ENCODE results near the gene WDR17.

Gene WDR17

DNA sequence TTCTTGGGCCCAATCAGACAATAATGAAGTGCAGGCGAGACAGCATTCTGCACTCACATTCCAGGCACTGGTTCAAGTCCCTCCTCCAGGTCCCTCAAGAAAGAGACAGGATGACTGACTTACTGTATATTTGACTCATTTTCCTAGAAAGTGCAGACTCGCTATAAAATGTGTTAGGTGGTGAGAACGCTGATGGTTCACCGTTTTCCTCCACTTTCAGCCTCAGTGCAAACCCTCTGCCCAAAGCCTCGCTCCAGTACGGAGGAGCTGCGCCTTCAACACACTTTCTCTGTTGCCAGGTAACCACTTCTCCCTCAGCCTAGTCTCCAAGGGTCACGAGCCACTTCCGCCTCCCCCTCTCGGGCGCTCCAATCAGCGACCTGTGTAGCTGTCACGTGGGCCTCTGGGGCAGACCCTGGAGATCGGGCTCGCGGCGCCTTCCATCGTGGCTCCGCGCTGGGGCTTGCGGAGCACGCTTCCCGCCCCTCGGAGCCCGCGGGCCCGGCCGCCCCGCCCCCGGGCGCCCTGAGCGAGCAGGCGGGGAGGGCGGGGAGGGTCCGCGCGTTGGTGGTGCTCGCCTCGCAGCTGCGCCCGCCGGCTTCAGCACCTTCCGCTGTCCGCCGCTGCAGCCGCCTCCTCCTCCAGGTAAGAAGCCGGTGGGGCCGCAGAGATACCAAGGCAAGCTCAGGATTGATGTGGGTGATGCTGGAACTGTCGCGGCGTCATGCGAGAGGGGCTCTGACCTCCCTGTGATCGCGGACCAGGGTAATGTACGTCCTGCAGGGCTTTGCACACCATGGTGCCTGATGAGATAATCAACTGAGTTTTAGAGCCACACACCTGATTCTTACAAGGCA, at the start of gene WDR17:
TSS of gene WDR17 (plus strand) at position 407 of the 857 bp plus-strand sequence. CDS start 45,740 bp downstream, outside the sequence.
- peak within 1 kb of the TSS; percentile 57 for H3K4me3 ChIP-seq (ENCODE audit: low read depth, low read length)
- peak; percentile 14 for DNase-seq (ENCODE audit: low read depth)

DNA sequence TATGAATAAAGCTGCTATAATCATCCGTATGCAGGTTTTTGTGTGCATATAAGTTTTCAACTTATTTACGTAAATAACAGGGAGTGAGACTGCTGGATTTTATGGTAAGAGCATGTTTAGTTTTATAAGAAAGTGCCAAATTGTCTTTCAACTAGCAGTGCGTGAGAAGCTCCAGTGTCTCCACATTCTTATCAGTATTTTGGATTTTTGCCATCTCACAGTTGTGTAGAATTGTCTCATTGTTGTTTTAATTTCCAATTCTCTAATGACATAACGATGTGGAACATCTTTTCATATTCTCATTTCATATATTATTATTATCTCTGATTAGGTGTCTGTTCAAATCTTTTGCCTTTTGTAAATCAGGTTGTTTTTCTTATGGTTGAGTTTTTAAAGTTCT, 49.0 kb upstream of the WDR17 start:
- H3K4me3 ChIP-seq (ENCODE audit: low read depth, low read length): no peak overlapping the region
- no peak for DNase-seq (ENCODE audit: low read depth)

DNA sequence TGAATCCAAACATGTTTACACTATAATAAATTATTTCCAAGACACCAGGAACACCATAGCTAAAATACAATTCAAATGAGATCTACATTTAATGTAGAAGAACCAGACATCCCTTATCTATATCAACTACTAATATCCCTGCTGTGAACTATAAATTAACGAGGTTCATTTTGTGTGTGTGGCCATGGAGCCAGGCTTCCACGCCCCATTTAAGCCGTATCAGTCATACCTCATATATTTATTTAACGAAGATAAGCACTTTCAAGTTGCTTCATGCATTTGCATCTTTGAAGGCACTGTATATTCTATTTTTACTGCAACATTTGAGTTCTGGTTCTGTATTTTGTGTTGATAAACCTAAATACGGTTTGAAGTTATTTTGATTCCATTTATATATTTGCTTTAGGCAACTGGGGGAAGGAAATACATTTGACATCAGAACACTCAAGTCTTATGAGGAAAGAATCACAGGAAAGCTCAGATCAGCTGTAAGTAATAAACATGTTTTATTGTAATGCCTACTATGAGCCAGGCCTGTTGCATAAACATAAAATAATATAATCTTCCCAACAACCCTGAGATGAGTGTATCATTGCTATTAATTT, 45.1 kb upstream of the WDR17 start:
- no peak for DNase-seq (ENCODE audit: low read depth)
- H3K4me3 ChIP-seq (ENCODE audit: low read depth, low read length): no peak overlapping the region

DNA sequence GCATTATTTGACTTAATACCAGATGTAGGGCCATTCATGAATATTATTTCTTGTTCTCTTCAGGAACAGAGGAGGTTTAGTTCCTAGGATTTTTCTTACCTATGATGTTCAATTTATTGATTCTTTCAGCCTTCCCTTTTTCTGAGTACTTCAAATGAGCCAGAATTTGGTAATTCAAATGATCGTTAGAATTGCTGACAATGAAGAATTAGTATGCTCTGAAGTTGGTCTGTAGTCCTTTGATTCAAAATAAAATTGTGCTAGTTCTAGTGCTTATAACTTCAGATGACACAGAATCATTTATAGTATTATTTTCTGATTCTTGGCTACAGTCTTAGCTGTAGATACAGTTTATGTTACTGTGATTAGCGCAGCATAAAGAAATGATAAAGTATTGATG, 35.2 kb upstream of the WDR17 start:
- no peak for DNase-seq (ENCODE audit: low read depth)
- H3K4me3 ChIP-seq (ENCODE audit: low read depth, low read length): no peak overlapping the region

DNA sequence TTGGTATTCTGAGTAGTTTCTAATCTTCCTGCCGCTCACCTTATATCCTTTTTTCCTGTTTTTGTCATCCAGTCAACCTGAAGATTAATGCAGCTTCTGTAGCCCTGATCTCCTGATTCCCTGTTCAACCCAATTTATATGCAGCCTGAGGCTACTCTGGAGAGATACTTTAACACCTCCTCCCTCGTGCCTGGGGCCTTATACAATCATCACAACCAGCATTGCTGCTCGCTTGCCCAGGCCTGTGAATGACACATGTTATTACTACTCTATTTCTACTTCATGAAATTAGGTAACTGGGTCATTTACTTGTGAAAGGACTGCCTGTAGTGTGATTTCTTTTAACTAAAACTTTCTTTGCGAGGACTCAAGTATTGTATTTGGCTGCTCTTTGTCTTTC, 33.7 kb upstream of the WDR17 start:
- DNase-seq (ENCODE audit: low read depth): no peak

DNA sequence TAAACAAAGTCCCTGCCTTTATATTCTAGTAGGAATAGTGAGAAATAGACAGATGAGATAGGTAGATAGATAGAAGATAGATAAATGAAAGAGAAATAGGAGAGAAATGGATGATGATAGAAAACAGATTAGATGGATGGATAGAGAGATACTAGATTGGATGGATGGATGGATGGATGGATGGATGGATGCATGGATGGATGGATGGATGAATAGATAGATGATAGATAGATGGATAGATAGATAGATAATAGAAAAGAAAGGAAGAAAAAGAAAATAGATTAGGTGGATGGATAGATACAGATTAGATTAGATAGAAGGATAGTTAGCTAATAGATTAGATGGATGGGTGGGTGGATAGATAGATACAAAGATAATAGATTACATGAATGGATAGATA, 33.2 kb upstream of the WDR17 start:
- no peak for DNase-seq (ENCODE audit: low read depth)
- no peak overlapping the region for H3K4me3 ChIP-seq (ENCODE audit: low read depth, low read length)

More for the DNA sequence above, 33.7 kb upstream of the WDR17 start:
- no peak overlapping the region for H3K4me3 ChIP-seq (ENCODE audit: low read depth, low read length)

DNA sequence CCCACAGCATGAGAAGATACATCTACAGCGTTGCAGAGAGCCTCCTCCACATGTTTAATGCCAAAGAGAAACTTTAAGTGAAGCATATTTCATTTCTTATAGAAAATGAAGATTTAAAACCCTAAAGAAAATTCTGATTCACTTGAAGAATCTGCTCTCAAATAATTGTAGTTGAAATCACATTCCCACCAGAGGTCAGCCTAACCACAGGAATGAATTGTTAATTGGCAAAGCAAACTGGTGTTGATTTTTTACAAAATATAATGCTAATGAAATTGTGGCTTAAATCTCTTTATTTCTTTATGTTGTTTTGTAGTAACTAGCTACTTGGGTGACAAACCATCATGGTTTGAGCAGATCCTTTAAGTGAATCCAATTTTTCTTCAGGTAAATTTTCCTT, 31.1 kb upstream of the WDR17 start:
- no peak for DNase-seq (ENCODE audit: low read depth)
- H3K4me3 ChIP-seq (ENCODE audit: low read depth, low read length): no peak overlapping the region

DNA sequence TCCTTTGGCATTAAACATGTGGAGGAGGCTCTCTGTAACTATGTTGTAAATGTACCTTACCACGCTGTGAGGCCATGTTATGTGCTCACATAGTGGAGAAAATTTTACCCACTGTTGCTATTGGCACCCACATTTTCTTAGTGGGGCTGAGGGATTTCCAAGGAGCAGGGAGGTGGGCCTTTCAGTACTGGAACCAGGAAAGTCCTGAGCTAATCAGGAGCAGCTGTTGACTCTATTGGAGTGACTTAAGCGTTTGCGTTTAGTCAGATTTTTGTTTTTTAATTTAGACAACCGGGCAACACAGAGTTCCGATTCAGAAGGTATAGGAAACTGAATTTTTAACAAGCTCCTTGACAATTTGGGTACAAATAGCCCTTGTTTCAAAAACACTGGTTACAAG, 30.7 kb upstream of the WDR17 start:
- DNase-seq (ENCODE audit: low read depth): no peak
- H3K4me3 ChIP-seq (ENCODE audit: low read depth, low read length): no peak overlapping the region

DNA sequence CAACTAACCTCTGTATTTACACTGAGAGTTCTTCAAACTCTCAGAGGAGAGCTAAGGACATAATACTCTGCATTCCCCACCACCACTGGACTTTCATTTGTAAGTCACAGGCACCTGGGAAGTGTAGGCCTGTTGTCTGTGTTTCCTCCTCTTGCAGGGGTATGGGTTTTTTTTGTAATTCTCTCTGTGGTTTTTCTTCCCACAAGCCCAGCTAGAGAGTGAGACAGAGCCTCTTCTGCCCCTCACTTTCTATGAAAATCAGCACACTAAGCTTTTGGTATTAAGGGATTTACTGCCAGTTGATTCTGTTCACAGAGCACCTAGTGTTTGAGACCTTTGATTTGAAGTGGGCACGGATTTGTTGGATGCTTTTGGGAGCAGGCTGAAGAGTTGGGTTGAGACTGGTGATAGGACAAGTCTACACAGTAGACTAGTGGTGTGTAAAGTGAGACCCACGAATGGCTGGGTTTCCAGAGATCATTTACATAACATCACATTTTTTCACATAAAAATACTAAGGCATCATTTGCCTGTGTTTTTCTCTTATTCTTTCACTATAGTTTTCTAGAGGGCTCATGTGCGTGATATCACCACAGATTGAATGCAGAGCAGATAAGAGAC, 28.9 kb upstream of the WDR17 start:
- no peak for DNase-seq (ENCODE audit: low read depth)
- H3K4me3 ChIP-seq (ENCODE audit: low read depth, low read length): no peak overlapping the region

DNA sequence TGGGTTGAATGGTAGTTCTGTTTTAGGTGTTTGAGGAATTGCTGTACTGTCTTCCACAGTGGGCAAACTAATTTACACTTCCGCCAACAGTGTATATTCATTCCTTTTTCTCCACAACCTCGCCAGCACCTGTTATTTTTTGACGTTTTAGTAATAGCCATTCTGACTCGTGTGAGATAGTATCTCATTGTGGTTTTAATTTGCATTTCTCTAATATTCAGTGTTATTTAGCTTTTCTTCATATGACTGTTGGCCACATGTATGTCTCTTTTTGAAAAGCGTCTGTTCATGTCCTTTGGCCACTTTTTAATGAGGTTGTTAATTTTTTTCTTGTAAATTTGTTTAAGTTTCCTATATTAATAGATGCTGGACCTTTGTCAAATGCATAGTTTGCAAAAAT, 26.9 kb upstream of the WDR17 start:
- no peak for DNase-seq (ENCODE audit: low read depth)

DNA sequence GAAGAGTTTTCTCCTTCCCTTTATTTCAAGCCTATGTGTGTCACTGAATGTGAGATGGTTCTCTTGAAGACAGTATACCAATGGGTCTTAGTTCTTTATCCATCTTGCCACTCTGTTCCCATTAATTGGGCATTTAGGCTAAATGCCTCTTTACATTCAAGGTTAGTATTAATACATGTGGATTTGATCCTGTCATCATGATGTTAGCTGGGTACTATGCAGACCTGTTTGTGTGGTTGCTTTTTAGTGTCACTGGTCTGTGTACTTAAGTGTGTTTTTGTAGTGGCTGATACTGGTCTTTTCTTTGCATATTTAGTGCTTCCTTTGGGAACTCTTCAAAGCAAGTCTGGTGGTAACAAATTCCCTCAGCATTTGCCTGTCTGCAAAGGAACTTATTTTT, 23.4 kb upstream of the WDR17 start:
- no peak for DNase-seq (ENCODE audit: low read depth)
- no peak overlapping the region for H3K4me3 ChIP-seq (ENCODE audit: low read depth, low read length)

More for the DNA sequence above, 26.9 kb upstream of the WDR17 start:
- H3K4me3 ChIP-seq (ENCODE audit: low read depth, low read length): no peak overlapping the region

DNA sequence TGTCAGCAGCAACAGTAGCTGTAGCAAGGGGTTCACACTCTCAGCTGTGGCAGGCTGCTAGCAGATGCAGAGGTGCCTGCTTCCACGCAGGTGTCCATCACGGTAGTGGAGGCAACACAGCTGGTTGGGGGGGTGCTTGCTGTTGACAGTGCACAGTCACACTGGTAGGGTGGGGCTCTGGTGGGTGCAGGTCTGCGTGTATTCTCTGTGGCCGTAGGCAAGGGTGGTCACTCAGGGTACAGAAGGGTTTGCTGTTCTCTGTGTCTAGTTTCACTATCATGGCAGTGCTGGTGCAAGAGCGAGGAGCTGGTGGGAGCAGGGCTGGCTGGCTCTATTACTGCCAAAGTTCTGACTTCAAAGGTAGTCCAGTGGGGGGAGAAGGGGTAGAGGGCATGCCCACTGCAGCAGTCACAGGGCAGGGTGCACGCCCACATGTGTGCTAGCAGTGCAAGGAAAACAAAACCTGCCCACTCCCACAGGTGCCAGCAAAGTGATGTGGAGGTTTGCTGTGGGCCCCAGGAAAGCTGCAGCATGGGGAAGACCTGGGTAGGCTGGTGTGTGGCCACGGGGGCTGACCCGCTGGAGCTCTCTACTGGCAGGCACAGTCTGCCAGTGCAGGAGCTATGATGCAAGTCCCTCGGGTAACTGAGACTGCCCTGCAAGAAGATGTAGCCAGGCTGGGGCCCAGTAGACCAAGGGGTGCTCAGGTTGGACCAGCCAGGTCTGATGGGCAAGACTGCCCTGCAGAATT, 21.6 kb upstream of the WDR17 start:
- DNase-seq (ENCODE audit: low read depth): no peak
- H3K4me3 ChIP-seq (ENCODE audit: low read depth, low read length): no peak overlapping the region

DNA sequence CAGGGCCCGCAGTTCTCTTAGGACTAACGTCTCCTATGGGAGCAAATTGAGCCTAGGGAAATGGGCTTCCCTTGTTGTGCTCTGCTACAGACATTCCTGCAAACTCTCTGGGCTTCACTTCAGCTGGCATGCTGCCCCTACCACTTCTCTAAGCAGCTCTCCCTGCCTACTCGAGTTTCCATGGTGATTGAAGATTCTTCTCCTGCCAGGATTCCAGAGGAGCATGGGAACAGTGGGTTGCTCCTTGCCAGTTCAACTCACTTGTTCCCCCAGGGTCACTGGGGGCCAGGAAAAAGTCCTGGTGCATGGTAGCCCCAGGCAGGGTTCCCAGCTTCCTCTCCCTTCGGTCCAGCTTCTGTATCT, 21.1 kb upstream of the WDR17 start:
- DNase-seq (ENCODE audit: low read depth): no peak
- H3K4me3 ChIP-seq (ENCODE audit: low read depth, low read length): no peak overlapping the region

DNA sequence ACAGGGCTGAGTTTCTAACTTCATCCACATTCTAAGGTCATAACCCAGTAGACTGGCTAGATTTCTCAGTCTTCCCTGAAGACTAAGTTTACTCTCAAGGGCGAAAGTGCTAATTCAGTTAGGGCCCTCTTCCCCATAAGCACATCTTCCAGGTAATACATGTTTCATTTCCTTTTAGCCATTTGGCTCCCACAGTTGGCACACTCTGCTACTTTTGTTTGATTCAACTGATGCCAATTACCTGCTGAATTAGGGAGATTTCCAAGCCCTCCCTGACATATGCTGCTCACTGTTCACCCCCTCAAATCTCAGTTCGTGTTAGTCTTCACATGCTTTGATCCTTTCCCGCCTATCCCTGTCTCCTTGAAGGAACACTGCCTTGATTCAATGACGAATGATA, 17.0 kb upstream of the WDR17 start:
- no peak overlapping the region for H3K4me3 ChIP-seq (ENCODE audit: low read depth, low read length)
- no peak for DNase-seq (ENCODE audit: low read depth)

DNA sequence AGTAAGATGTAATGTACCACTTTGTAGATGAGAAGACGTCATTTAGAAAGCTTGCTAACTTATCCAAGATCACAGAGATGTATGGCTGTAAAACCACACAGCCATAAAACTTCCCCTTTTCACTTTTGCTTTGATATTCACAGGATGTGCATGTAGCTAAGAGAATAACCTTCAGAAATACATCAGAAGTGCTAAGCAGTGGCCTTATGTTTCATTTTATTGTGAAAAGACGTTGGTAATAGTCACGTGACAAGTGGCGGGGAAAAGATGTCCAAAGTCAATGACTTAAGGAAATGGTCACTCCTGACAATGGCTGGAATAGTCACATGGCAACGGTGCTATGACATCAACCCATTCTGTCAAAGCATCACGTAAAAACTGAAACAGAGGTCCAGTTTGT, 12.9 kb upstream of the WDR17 start:
- no peak for DNase-seq (ENCODE audit: low read depth)
- H3K4me3 ChIP-seq (ENCODE audit: low read depth, low read length): no peak overlapping the region

DNA sequence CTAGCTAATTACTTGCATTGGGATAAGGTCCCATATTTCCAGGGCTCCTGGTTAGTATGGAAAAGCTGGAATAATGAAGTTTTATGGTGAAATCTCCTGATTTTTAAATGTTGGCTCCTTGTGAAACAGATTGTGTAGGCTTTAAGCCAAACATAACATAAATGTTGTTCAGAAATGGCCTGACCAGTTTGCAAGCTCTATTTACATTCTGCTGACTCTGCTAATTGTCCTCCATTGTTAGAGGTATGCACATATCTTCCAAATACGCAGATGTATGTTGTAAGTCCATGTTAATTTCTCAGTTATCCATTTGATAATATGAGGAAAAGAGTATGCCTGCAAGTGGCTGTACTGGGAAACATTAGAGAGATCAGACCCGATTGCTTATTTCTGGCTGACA, 11.9 kb upstream of the WDR17 start:
- no peak overlapping the region for H3K4me3 ChIP-seq (ENCODE audit: low read depth, low read length)
- DNase-seq (ENCODE audit: low read depth): no peak

DNA sequence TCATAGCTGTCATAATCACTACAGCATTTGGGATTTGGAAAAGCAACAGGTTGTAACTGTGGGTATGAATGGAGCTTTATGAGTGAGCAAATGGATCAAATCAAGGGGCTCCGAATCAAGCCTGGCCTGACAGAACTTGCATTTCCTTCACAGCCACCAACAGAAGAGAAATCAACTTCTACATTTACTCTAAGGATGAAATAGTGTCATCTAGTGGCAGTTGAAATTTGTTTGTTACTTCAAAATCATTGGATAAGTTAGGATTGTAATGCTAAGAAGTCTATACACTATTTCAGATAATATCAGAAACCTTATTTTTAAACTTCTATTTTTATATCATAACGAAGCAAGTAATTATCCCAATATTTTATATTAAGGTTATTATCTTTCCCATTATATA, 10.7 kb upstream of the WDR17 start:
- no peak overlapping the region for H3K4me3 ChIP-seq (ENCODE audit: low read depth, low read length)
- DNase-seq (ENCODE audit: low read depth): no peak

DNA sequence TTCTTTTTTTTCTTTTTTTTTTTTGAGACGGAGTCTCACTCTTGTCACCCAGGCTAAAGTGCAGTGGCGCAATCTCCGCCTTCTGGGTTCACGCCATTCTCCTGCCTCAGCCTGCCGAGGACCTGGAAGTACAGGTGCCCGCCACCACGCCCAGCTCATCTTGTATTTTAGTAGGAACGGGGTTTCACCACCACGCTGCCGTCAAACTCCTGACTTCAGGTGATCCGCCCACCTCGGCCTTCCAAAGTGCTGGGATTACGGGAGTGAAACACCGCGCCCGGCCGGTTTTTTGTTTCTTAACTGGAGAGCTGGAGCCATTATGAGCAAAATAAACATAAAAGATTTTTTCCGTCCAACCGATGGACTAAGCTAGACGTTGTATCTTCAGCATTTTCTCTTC, 1.9 kb upstream of the WDR17 start:
- no peak overlapping the region for H3K4me3 ChIP-seq (ENCODE audit: low read depth, low read length)
- no peak for DNase-seq (ENCODE audit: low read depth)

DNA sequence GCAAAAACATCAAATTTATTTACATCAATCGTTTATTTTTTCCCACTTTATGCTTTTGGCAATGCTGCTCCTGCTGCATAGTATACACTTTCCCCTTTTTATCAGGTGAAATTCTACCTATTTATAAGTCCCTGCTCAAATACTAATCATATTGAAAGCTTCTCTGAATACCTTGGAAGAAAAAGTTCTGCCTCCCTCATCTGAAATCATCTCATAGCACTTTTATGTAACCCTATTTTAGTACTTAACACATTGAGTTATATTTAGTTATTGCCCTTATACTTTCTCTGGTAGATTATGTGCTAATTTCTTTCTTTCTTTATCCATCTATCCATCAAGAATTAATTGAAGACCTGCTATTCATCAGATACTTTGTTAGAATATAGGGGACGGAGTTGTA, 1.1 kb upstream of the WDR17 start:
- H3K4me3 ChIP-seq (ENCODE audit: low read depth, low read length): no peak overlapping the region
- DNase-seq (ENCODE audit: low read depth): no peak

DNA sequence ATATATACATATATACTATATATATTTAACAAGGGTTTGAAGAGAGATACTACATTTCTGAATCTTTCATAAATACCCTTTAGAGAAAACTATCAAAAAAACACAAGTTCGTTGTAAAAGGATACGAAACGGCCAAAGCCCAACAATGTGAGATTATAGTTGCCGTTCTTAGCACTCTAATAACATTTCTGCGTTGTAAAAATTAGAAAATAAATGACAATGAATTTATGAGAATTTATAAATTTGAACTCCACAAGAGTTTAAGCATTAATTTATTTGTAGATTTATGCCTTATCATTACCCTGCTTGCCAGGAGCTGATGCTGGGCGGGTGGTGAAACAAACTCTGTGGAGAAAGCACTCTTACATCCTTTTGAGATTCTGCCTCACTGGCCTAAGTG, 1.1 kb downstream of the WDR17 start:
- no peak overlapping the region for H3K4me3 ChIP-seq (ENCODE audit: low read depth, low read length)
- DNase-seq (ENCODE audit: low read depth): no peak
